ENCODE data around the gene KIR2DL3. TPM values are rescaled to one million over a fixed set of nuclear protein-coding genes. Genes with fewer than 3 reads are reported as not detected.

The KIR2DL3 gene
- total and polyA plus RNA-seq, 4 donors = 0.03 TPM; not detected in 3

- Histone ChIP-seq H3K27ac (ENCODE audit: low read depth in 1 of 2, low read length in 2 of 2) (no peak overlapping the region), H3K4me3 (ENCODE audit: low read depth in 1 of 3, low read length in 3 of 3) (no peak overlapping the region), H3K9ac (ENCODE audit: low read depth in 1 of 2, low read length in 2 of 2) (no peak overlapping the region), H3K27me3 (ENCODE audit: control insufficient read depth in 4 of 4, insufficient read depth in 4 of 4, low read length in 3 of 4) (no peaks in the 10 kb centered on the region), H3K36me3 (ENCODE audit: control insufficient read depth in 4 of 4, insufficient read depth in 3 of 4, low read depth in 1 of 4, low read length in 3 of 4) (no peaks in the 10 kb centered on the region), H3K4me1 (ENCODE audit: control insufficient read depth in 4 of 4, insufficient read depth in 4 of 4, low read length in 3 of 4) (no peaks in the 10 kb centered on the region), H3K9me3 (ENCODE audit: control insufficient read depth in 4 of 4, low read length in 3 of 4) (no peaks in the 10 kb centered on the region)
- no peak for DNase-seq (ENCODE audit: low spot score)
- 62% methylated on average over 5 of the region's 5 CpGs for WGBS
- TF ChIP-seq NR2F2 (IDR thresholded peaks at IDR 0.05) (no peak), JUND (IDR thresholded peaks at IDR 0.05) (no peak), REST (IDR thresholded peaks at IDR 0.05) (no peak)
Observed at GRCh38 chr19:54790711-54791110, 52.4 kb downstream of the KIR2DL3 start.

GRCh38 chr19:54791476-54791875, 53.2 kb downstream of the KIR2DL3 start:
- Histone ChIP-seq H3K27me3 (ENCODE audit: control insufficient read depth in 4 of 4, insufficient read depth in 4 of 4, low read length in 3 of 4) (no peaks in the 10 kb centered on the region), H3K9ac (ENCODE audit: low read depth in 1 of 2, low read length in 2 of 2) (no peak overlapping the region), H3K9me3 (ENCODE audit: control insufficient read depth in 4 of 4, low read length in 3 of 4) (no peaks in the 10 kb centered on the region), H3K27ac (ENCODE audit: low read depth in 1 of 2, low read length in 2 of 2) (no peak overlapping the region), H3K36me3 (ENCODE audit: control insufficient read depth in 4 of 4, insufficient read depth in 3 of 4, low read depth in 1 of 4, low read length in 3 of 4) (no peaks in the 10 kb centered on the region), H3K4me3 (ENCODE audit: low read depth in 1 of 3, low read length in 3 of 3) (no peak overlapping the region), H3K4me1 (ENCODE audit: control insufficient read depth in 4 of 4, insufficient read depth in 4 of 4, low read length in 3 of 4) (no peaks in the 10 kb centered on the region)
- TF ChIP-seq HNF4A (conservative IDR thresholded peaks at IDR 0.05) (no peak), HNF4G (IDR thresholded peaks at IDR 0.05) (no peak), SP1 (IDR thresholded peaks at IDR 0.05) (no peak), FOXA1 (IDR thresholded peaks at IDR 0.05) (no peak), EGR1 (IDR thresholded peaks at IDR 0.05; ENCODE audit: low read depth in 2 of 2) (no peak), NR2F2 (IDR thresholded peaks at IDR 0.05) (no peak), TAF1 (conservative IDR thresholded peaks at IDR 0.05) (no peak), REST (IDR thresholded peaks at IDR 0.05) (no peak), FOXA2 (IDR thresholded peaks at IDR 0.05) (no peak), JUND (IDR thresholded peaks at IDR 0.05) (no peak), YY1 (IDR thresholded peaks at IDR 0.05) (no peak)
- TF ChIP-seq, protein P1, sequence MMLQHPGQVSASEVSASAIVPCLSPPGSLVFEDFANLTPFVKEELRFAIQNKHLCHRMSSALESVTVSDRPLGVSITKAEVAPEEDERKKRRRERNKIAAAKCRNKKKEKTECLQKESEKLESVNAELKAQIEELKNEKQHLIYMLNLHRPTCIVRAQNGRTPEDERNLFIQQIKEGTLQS (IDR thresholded peaks at IDR 0.05) = no peak
- 83% methylated on average over 6 of the region's 6 CpGs for WGBS
- no peak for DNase-seq (ENCODE audit: low spot score)

Measured in liver (tissue), 9 donors.